WI38 (cell line): Measurements from ENCODE around the gene UCK1.
"Not testable (repeated sequence)": the region's sequence is repeated elsewhere in the genome, so short reads cannot be mapped to it uniquely, and the experiment has no call there.

Experiments
- H3K4me3 ChIP-seq: 2 replicates; pipeline ENCODE4 v1.5.1; 2011; ENCODE audit warnings: low read depth, mild to moderate bottlenecking, control low read depth, low read length
- CTCF ChIP-seq: IDR thresholded peaks from 2 replicates; pipeline ENCODE4 v1.5.1; 2012; ENCODE audit warnings: low read depth, mild to moderate bottlenecking, control low read depth, low read length

Gene UCK1

GRCh38 chr9:131520503-131520902, 10.6 kb downstream of the UCK1 start:
- TF ChIP-seq CTCF: no peak
- no peak overlapping the region for H3K4me3 ChIP-seq

- no peak overlapping the region for H3K4me3 ChIP-seq
- TF ChIP-seq CTCF: no peak
These were observed 12.5 kb downstream of the UCK1 start for GRCh38 chr9:131518553-131518952.

- TF ChIP-seq CTCF: no peak
These were observed 13.3 kb downstream of the UCK1 start for GRCh38 chr9:131517761-131518190.

GRCh38 chr9:131516930-131517329, 14.1 kb downstream of the UCK1 start:
- no peak for TF ChIP-seq CTCF
- H3K4me3 ChIP-seq: no peak overlapping the region

More at GRCh38 chr9:131517761-131518190, 13.3 kb downstream of the UCK1 start:
- no peak overlapping the region for H3K4me3 ChIP-seq

- no peak for TF ChIP-seq CTCF
- no peak overlapping the region for H3K4me3 ChIP-seq
These were observed 15.0 kb downstream of the UCK1 start for GRCh38 chr9:131516100-131516499.

GRCh38 chr9:131515559-131516031, 15.5 kb downstream of the UCK1 start:
- H3K4me3 ChIP-seq: not testable (repeated sequence)

GRCh38 chr9:131513177-131513576, 17.9 kb downstream of the UCK1 start:
- H3K4me3 ChIP-seq: no peak overlapping the region
- TF ChIP-seq CTCF: no peak

- H3K4me3 ChIP-seq: no peak overlapping the region
- no peak for TF ChIP-seq CTCF
These were observed 19.2 kb downstream of the UCK1 start for GRCh38 chr9:131511880-131512279.
